Liver (tissue), 9 donors: Measurements from ENCODE around the gene NARS2. TPM values are rescaled to one million over a fixed set of nuclear protein-coding genes. Genes with fewer than 3 reads are reported as not detected.

ENCODE experiments used
- DNase-seq: peaks from one replicate; pipeline ENCODE4 v3.0.0-alpha.2; 2017; ENCODE audit warnings: low spot score
- H3K27ac ChIP-seq, 2 donors: one replicate each; pipeline ENCODE4 v1.7.0; 2013; ENCODE audit warnings: inconsistent platforms in 2 of 2, low read length in 2 of 2, control low read depth in 1 of 2, low read depth in 1 of 2, mild to moderate bottlenecking in 1 of 2
- H3K27me3 ChIP-seq, 4 donors: one replicate each; pipeline versions ENCODE4 v1.6.1 to v1.7.0; 2013; ENCODE audit warnings: low read length in 3 of 4, inconsistent platforms in 1 of 4, mild to moderate bottlenecking in 1 of 4, moderate library complexity in 1 of 4; ENCODE audit not compliant: control insufficient read depth in 4 of 4, insufficient read depth in 4 of 4
- H3K36me3 ChIP-seq, 4 donors: one replicate each; pipeline versions ENCODE4 v1.6.1 to v1.7.0; 2013; ENCODE audit warnings: low read length in 3 of 4, mild to moderate bottlenecking in 3 of 4, low read depth in 1 of 4, moderate library complexity in 1 of 4; ENCODE audit not compliant: control insufficient read depth in 4 of 4, insufficient read depth in 3 of 4
- H3K4me1 ChIP-seq, 4 donors: one replicate each; pipeline versions ENCODE4 v1.6.1 to v1.7.0; 2013; ENCODE audit warnings: low read length in 3 of 4, mild to moderate bottlenecking in 3 of 4, moderate library complexity in 1 of 4; ENCODE audit not compliant: control insufficient read depth in 4 of 4, insufficient read depth in 4 of 4
- H3K4me3 ChIP-seq, 3 donors: one replicate each; pipeline versions ENCODE4 v1.6.1 to v1.7.0; 2013; ENCODE audit warnings: low read length in 3 of 3, control low read depth in 1 of 3, low read depth in 1 of 3, mild to moderate bottlenecking in 1 of 3
- H3K9ac ChIP-seq, 2 donors: one replicate each; pipeline ENCODE4 v1.7.0; 2013; ENCODE audit warnings: low read length in 2 of 2, mild to moderate bottlenecking in 2 of 2, moderate library complexity in 2 of 2, control low read depth in 1 of 2, low read depth in 1 of 2
- H3K9me3 ChIP-seq, 4 donors: one replicate each; pipeline versions ENCODE4 v1.6.1 to v1.7.0; 2013; ENCODE audit warnings: low read length in 3 of 4; ENCODE audit not compliant: control insufficient read depth in 4 of 4
- EGR1 ChIP-seq, 2 donors: IDR thresholded peaks; 2 replicates each; pipeline ENCODE4 v1.6.1; 2016 to 2018; ENCODE audit warnings: antibody characterized with exemption in 2 of 2, low read depth in 2 of 2
- FOXA1 ChIP-seq: IDR thresholded peaks from 2 replicates; pipeline ENCODE4 v1.6.1; 2016; ENCODE audit warnings: antibody characterized with exemption
- GABPA ChIP-seq, 2 donors: IDR thresholded peaks in 1 of 2; conservative IDR thresholded peaks in 1 of 2; 2 replicates each; pipeline ENCODE4 v1.6.1; 2016; ENCODE audit warnings: antibody characterized with exemption in 2 of 2, mild to moderate bottlenecking in 1 of 2, moderate library complexity in 1 of 2
- JUND ChIP-seq, 2 donors: IDR thresholded peaks; 2 replicates each; pipeline ENCODE4 v1.6.1; 2016; ENCODE audit warnings: antibody characterized with exemption in 2 of 2
- YY1 ChIP-seq: IDR thresholded peaks from 2 replicates; pipeline ENCODE4 v1.6.1; 2016; ENCODE audit warnings: antibody characterized with exemption, mild to moderate bottlenecking
- WGBS: extraction: QIAGEN DNeasy Blood & Tissue Kit; methylation state at CpG from one replicate; pipeline ENCODE4 v1.1.7; 2013; 5-methylcytosine and 5-hydroxymethylcytosine counted together
- polyA plus RNA-seq, 2 donors: library from polyadenylated mRNA; stranded (reverse) in 1 of 2; unstranded in 1 of 2; fragments of 200-250 nt in 1 of 2; fragments of >200 nt in 1 of 2; fragmentation: Nextera tagmentation in 1 of 2; extraction: Ambion mirVana in 1 of 2; gene quantifications; one replicate each; pipeline versions ENCODE4 v1.2.1 to v1.2.3, GENCODE V29; 2013 to 2015
- total RNA-seq, 2 donors: library from RNA; depleted of rRNA; stranded (reverse); fragments of >200 nt; gene quantifications; one replicate each; pipeline ENCODE4 v1.2.3, GENCODE V29; 2014
- TF ChIP-seq, protein P1 (sequence below): IDR thresholded peaks from 2 replicates; pipeline ENCODE4 v1.6.1; 2016; ENCODE audit warnings: antibody characterized with exemption
- TF ChIP-seq, protein P2 (sequence below): IDR thresholded peaks from 2 replicates; pipeline ENCODE4 v1.6.1; 2016; ENCODE audit warnings: antibody characterized with exemption, mild to moderate bottlenecking
- TF ChIP-seq, protein P3 (sequence below): IDR thresholded peaks from 2 replicates; pipeline ENCODE4 v1.6.1; 2016; ENCODE audit warnings: antibody characterized with exemption
- donor health status: healthy.
- donor health status: healthy.
- donor health status: healthy.
- donor health status: healthy.
- donor health status: healthy.

Gene NARS2
- total and polyA plus RNA-seq, 4 donors: 10.4 to 19.4 (median 11.8) TPM

DNA sequence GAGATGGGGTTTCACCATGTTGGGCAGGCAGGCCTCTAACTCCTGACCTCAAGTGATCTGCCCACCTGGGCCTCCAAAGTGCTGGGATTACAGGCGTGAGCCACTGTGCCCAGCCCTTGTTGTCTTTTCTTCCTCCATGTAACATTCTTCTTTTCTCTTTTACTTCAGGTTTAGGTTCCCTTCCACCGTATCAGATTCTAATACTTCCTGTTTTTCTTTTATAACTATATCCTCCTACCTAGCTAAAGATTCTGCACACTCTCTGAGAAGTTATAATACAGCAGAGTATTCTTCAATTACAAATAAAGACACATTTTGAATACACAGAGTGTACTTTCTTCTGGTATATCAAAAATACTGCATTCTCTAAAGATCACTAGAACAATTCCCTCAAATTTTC, 123.8 kb downstream of the NARS2 start:
- 86% methylated on average over 2 of the region's 2 CpGs for WGBS
- H3K4me1 ChIP-seq: peaks cover 0 to 7% (median 2%) of the 10 kb centered on the region in 4 donors
- no peak overlapping the region for H3K9ac ChIP-seq
- no peaks in the 10 kb centered on the region for H3K36me3 ChIP-seq
- no peak for DNase-seq
- H3K9me3 ChIP-seq: no peaks in the 10 kb centered on the region
- TF ChIP-seq EGR1 (IDR thresholded peaks at IDR 0.05; ENCODE audit: low read depth in 2 of 2) (no peak), GABPA (IDR thresholded peaks at IDR 0.05 in 1 of 2, conservative IDR thresholded peaks at IDR 0.05 in 1 of 2) (no peak), JUND (IDR thresholded peaks at IDR 0.05) (no peak), FOXA1 (no peak), YY1 (no peak)
- TF ChIP-seq, protein P1, sequence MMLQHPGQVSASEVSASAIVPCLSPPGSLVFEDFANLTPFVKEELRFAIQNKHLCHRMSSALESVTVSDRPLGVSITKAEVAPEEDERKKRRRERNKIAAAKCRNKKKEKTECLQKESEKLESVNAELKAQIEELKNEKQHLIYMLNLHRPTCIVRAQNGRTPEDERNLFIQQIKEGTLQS: no peak
- TF ChIP-seq, protein P2, sequence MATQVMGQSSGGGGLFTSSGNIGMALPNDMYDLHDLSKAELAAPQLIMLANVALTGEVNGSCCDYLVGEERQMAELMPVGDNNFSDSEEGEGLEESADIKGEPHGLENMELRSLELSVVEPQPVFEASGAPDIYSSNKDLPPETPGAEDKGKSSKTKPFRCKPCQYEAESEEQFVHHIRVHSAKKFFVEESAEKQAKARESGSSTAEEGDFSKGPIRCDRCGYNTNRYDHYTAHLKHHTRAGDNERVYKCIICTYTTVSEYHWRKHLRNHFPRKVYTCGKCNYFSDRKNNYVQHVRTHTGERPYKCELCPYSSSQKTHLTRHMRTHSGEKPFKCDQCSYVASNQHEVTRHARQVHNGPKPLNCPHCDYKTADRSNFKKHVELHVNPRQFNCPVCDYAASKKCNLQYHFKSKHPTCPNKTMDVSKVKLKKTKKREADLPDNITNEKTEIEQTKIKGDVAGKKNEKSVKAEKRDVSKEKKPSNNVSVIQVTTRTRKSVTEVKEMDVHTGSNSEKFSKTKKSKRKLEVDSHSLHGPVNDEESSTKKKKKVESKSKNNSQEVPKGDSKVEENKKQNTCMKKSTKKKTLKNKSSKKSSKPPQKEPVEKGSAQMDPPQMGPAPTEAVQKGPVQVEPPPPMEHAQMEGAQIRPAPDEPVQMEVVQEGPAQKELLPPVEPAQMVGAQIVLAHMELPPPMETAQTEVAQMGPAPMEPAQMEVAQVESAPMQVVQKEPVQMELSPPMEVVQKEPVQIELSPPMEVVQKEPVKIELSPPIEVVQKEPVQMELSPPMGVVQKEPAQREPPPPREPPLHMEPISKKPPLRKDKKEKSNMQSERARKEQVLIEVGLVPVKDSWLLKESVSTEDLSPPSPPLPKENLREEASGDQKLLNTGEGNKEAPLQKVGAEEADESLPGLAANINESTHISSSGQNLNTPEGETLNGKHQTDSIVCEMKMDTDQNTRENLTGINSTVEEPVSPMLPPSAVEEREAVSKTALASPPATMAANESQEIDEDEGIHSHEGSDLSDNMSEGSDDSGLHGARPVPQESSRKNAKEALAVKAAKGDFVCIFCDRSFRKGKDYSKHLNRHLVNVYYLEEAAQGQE: no peak
- TF ChIP-seq, protein P3, sequence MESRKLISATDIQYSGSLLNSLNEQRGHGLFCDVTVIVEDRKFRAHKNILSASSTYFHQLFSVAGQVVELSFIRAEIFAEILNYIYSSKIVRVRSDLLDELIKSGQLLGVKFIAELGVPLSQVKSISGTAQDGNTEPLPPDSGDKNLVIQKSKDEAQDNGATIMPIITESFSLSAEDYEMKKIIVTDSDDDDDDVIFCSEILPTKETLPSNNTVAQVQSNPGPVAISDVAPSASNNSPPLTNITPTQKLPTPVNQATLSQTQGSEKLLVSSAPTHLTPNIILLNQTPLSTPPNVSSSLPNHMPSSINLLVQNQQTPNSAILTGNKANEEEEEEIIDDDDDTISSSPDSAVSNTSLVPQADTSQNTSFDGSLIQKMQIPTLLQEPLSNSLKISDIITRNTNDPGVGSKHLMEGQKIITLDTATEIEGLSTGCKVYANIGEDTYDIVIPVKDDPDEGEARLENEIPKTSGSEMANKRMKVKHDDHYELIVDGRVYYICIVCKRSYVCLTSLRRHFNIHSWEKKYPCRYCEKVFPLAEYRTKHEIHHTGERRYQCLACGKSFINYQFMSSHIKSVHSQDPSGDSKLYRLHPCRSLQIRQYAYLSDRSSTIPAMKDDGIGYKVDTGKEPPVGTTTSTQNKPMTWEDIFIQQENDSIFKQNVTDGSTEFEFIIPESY: no peak
- no peaks in the 10 kb centered on the region for H3K27me3 ChIP-seq
- no peak overlapping the region for H3K27ac ChIP-seq
- no peak overlapping the region for H3K4me3 ChIP-seq

DNA sequence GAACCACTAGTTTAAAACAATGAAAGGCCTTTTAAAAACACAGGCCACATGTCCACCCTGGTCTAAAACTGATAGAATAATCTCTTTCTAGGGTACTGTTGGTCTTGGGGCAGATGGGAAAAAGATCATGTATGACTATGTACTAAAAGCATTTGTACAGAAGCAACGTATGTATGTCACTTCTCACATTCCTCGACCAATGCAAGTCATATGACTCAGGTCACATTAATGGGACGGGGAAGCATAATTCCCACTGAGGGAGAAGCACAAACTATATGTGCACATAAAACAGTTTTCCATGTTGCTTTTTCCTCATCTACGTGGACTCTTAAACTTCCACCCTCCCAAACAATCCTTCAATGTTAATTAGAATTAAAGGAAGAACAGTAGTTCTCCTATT, 124.8 kb downstream of the NARS2 start:
- H3K27ac ChIP-seq: no peak overlapping the region
- H3K9ac ChIP-seq: no peak overlapping the region
- no peaks in the 10 kb centered on the region for H3K27me3 ChIP-seq
- WGBS: 94% methylated on average over 4 of the region's 4 CpGs
- no peak overlapping the region for H3K4me3 ChIP-seq
- no peak for TF ChIP-seq GABPA (IDR thresholded peaks at IDR 0.05 in 1 of 2, conservative IDR thresholded peaks at IDR 0.05 in 1 of 2)
- no peak for TF ChIP-seq JUND (IDR thresholded peaks at IDR 0.05)
- TF ChIP-seq FOXA1: no peak
- TF ChIP-seq, protein P2: no peak
- H3K36me3 ChIP-seq: no peaks in the 10 kb centered on the region
- H3K4me1 ChIP-seq: peaks cover 0 to 7% (median 2%) of the 10 kb centered on the region in 4 donors
- no peaks in the 10 kb centered on the region for H3K9me3 ChIP-seq
- DNase-seq: no peak
